WTC11 (cell line): ENCODE measurements around the gene NUAK1. TPM values are rescaled to one million over a fixed set of nuclear protein-coding genes. Genes with fewer than 3 reads are reported as not detected.

ENCODE experiments used
- ATAC-seq: fragments of 200-7000 bp; cut with Tn5 transposase; 2 replicates; pipeline ENCODE4 v1.10.0; 2021; ENCODE audit warnings: mild to moderate bottlenecking, moderate library complexity
- CTCF ChIA-PET: fragments of 300-600 bp; sonication (Branson Sonifier 250); formaldehyde crosslinking; loops from one replicate; lab custom pipeline; 2021; ENCODE audit warnings: antibody characterized with exemption; lab: Charles Lee
- POLR2A ChIA-PET: fragments of 350-600 bp; sonication (Branson Sonifier 250); formaldehyde crosslinking; loops from one replicate; lab custom pipeline; 2021; ENCODE audit warnings: antibody characterized with exemption; lab: Charles Lee
- DNase-seq: peaks from one replicate; pipeline ENCODE4 v3.0.0; 2021; ENCODE audit warnings: low spot score
- H3K27ac Mint-ChIP-seq: 2 replicates; pipeline ENCODE4 v1.8.0; 2021; ENCODE audit warnings: mixed read lengths
- H3K27me3 Mint-ChIP-seq: 2 replicates; pipeline ENCODE4 v1.8.0; 2021; ENCODE audit warnings: low read depth, mild to moderate bottlenecking, moderate library complexity, mixed read lengths
- H3K36me3 Mint-ChIP-seq: 2 replicates; pipeline ENCODE4 v1.8.0; 2021; ENCODE audit warnings: mixed read lengths
- H3K4me1 Mint-ChIP-seq: 2 replicates; pipeline ENCODE4 v1.8.0; 2022; ENCODE audit warnings: mixed read lengths
- H3K4me3 Mint-ChIP-seq: 2 replicates; pipeline ENCODE4 v1.8.0; 2021; ENCODE audit warnings: mild to moderate bottlenecking, moderate library complexity, mixed read lengths
- H3K9me3 Mint-ChIP-seq: 2 replicates; pipeline ENCODE4 v1.8.0; 2021; ENCODE audit warnings: mixed read lengths
- ATF3 ChIP-seq: sonication (generic); formaldehyde crosslinking; conservative IDR thresholded peaks from 2 replicates; pipeline ENCODE4 v1.8.1; 2022; ENCODE audit warnings: mild to moderate bottlenecking, missing genetic modification reagents
- CREM ChIP-seq: sonication (generic); formaldehyde crosslinking; IDR thresholded peaks from 2 replicates; pipeline ENCODE4 v1.8.1; 2022; ENCODE audit warnings: mild to moderate bottlenecking, missing genetic modification reagents, moderate library complexity
- ESRRA ChIP-seq: sonication (generic); formaldehyde crosslinking; IDR thresholded peaks from 2 replicates; pipeline ENCODE4 v1.8.1; 2022; ENCODE audit warnings: mild to moderate bottlenecking, missing genetic modification reagents, borderline replicate concordance
- FOXK1 ChIP-seq: sonication (generic); formaldehyde crosslinking; IDR thresholded peaks from 2 replicates; pipeline ENCODE4 v1.8.0; 2022; ENCODE audit warnings: mild to moderate bottlenecking, moderate library complexity, missing genetic modification reagents
- FOXP1 ChIP-seq: sonication (generic); formaldehyde crosslinking; IDR thresholded peaks from 2 replicates; pipeline ENCODE4 v1.8.0; 2022; ENCODE audit warnings: missing genetic modification reagents, mild to moderate bottlenecking, moderate library complexity, borderline replicate concordance
- GRHL2 ChIP-seq: fragments of 250-450 bp; sonication (Bioruptor Pico); IDR thresholded peaks from 2 replicates; pipeline ENCODE4 v1.8.0; 2022; ENCODE audit warnings: mild to moderate bottlenecking, moderate library complexity; ENCODE audit not compliant: insufficient replicate concordance, severe bottlenecking
- IRF2 ChIP-seq: sonication (generic); formaldehyde crosslinking; IDR thresholded peaks from 2 replicates; pipeline ENCODE4 v1.8.0; 2022; ENCODE audit warnings: low read depth, missing genetic modification reagents, borderline replicate concordance
- NFATC4 ChIP-seq: fragments of 250-450 bp; sonication (Bioruptor Pico); IDR thresholded peaks from 2 replicates; pipeline ENCODE4 v1.9.0; 2021; ENCODE audit warnings: mild to moderate bottlenecking
- NFYB ChIP-seq: sonication (generic); formaldehyde crosslinking; conservative IDR thresholded peaks from 2 replicates; pipeline ENCODE4 v1.8.0; 2022; ENCODE audit warnings: low read depth, missing genetic modification reagents
- TCF7 ChIP-seq: sonication (generic); formaldehyde crosslinking; IDR thresholded peaks from 2 replicates; pipeline ENCODE4 v1.8.0; 2022; ENCODE audit warnings: mild to moderate bottlenecking, low read depth, missing genetic modification reagents, moderate library complexity
- ZNF121 ChIP-seq: sonication (generic); formaldehyde crosslinking; IDR thresholded peaks from 2 replicates; pipeline ENCODE4 v1.8.0; 2023; ENCODE audit warnings: missing genetic modification reagents
- total RNA-seq: library from RNA; stranded (reverse); gene quantifications from 3 replicates; pipeline ENCODE4 v1.2.3, GENCODE V29; 2021
- TF ChIP-seq, protein P1 (sequence below): sonication (generic); formaldehyde crosslinking; IDR thresholded peaks from 2 replicates; pipeline ENCODE4 v1.8.1; 2023; ENCODE audit warnings: mild to moderate bottlenecking, missing genetic modification reagents
- TF ChIP-seq, protein P2 (sequence below): sonication (generic); formaldehyde crosslinking; IDR thresholded peaks from 2 replicates; pipeline ENCODE4 v1.8.0; 2022; ENCODE audit warnings: mild to moderate bottlenecking, missing genetic modification reagents
- TF ChIP-seq, protein P3 (sequence below): fragments of 200-600 bp; IDR thresholded peaks from 2 replicates; pipeline ENCODE4 v1.8.0; 2022; ENCODE audit warnings: antibody characterized with exemption
- TF ChIP-seq, protein P4 (sequence below): fragments of 250-450 bp; sonication (Bioruptor Pico); IDR thresholded peaks from 2 replicates; pipeline ENCODE4 v2.1.2; 2022; ENCODE audit warnings: mild to moderate bottlenecking, moderate library complexity
- TF ChIP-seq, protein P5 (sequence below): sonication (generic); formaldehyde crosslinking; conservative IDR thresholded peaks from 2 replicates; pipeline ENCODE4 v1.8.1; 2023; ENCODE audit warnings: mild to moderate bottlenecking, low read depth, missing genetic modification reagents, moderate library complexity
- TF ChIP-seq, protein P6 (sequence below): sonication (generic); formaldehyde crosslinking; IDR thresholded peaks from 2 replicates; pipeline ENCODE4 v1.8.1; 2022; ENCODE audit warnings: mild to moderate bottlenecking, missing genetic modification reagents, moderate library complexity, borderline replicate concordance

The NUAK1 gene
- total RNA-seq, 1 experiment from 2014 or later: 15.9 TPM

DNA sequence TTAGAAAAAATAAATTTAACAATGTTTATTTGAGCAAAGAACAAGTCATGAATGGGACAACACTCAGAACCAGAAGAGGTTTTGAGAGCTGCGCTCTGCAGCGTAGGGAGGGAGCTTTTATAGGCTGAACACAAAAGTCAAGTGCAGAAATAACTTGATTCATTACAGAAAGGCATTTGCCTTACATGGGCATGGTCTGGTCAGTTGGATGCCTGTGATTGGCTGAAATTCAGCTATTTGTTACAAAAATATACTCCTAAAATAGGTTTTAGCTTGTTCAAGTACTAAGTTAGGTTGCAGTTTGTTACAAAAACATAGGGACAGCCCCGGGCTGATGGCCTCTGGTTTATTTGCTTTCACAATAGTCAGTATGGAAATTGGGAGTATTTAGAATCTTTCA lies 118.0 kb downstream of the NUAK1 start (continued):
- TF ChIP-seq CREM (CRISPR knock-in tag) (no peak), FOXK1 (CRISPR knock-in tag) (no peak), FOXP1 (CRISPR knock-in tag) (no peak), IRF2 (CRISPR knock-in tag) (no peak)
- TF ChIP-seq, protein P1, sequence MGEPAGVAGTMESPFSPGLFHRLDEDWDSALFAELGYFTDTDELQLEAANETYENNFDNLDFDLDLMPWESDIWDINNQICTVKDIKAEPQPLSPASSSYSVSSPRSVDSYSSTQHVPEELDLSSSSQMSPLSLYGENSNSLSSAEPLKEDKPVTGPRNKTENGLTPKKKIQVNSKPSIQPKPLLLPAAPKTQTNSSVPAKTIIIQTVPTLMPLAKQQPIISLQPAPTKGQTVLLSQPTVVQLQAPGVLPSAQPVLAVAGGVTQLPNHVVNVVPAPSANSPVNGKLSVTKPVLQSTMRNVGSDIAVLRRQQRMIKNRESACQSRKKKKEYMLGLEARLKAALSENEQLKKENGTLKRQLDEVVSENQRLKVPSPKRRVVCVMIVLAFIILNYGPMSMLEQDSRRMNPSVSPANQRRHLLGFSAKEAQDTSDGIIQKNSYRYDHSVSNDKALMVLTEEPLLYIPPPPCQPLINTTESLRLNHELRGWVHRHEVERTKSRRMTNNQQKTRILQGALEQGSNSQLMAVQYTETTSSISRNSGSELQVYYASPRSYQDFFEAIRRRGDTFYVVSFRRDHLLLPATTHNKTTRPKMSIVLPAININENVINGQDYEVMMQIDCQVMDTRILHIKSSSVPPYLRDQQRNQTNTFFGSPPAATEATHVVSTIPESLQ: no peak
- TF ChIP-seq, protein P2, sequence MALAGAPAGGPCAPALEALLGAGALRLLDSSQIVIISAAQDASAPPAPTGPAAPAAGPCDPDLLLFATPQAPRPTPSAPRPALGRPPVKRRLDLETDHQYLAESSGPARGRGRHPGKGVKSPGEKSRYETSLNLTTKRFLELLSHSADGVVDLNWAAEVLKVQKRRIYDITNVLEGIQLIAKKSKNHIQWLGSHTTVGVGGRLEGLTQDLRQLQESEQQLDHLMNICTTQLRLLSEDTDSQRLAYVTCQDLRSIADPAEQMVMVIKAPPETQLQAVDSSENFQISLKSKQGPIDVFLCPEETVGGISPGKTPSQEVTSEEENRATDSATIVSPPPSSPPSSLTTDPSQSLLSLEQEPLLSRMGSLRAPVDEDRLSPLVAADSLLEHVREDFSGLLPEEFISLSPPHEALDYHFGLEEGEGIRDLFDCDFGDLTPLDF (CRISPR knock-in tag): no peak
- TF ChIP-seq, all 79 proteins: peak for 0

DNA sequence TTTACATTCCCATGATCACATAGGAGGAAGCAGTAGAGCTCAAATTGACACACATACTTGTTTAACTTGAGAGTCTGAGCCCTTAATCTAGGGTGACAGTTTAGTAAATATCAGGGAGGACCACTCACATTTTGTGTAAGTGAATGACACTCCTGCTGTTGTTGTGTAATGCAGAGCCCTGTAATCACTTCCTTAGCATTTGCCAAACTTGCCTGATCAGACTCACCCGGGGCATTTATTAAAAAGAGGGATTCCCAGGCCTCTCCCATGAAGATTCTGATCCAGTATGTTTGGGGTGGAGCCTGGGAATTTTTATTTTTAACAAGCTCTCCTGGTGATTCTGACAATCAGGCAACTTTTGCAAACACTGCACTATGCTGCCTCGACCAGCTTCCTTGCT lies 119.6 kb downstream of the NUAK1 start:
- DNase-seq (no peak), ATAC-seq (no peak)
- Mint-ChIP-seq H3K27me3 (peaks cover 6% of the 10 kb centered on the region), H3K9me3 (peaks cover 60% of the 10 kb centered on the region), H3K36me3 (peaks cover 36% of the 10 kb centered on the region), H3K4me3 (no peak overlapping the region), H3K27ac (no peak overlapping the region), H3K4me1 (peaks cover 3% of the 10 kb centered on the region)
- POLR2A ChIA-PET: no interaction called here
- TF ChIP-seq NFYB (no peak), TCF7 (CRISPR knock-in tag) (no peak), NFATC4 (CRISPR knock-in tag) (no peak), ATF3 (CRISPR knock-in tag) (no peak), ZNF121 (CRISPR knock-in tag) (no peak), IRF2 (CRISPR knock-in tag) (no peak), ESRRA (no peak), GRHL2 (CRISPR knock-in tag) (no peak)
- TF ChIP-seq, protein P3, sequence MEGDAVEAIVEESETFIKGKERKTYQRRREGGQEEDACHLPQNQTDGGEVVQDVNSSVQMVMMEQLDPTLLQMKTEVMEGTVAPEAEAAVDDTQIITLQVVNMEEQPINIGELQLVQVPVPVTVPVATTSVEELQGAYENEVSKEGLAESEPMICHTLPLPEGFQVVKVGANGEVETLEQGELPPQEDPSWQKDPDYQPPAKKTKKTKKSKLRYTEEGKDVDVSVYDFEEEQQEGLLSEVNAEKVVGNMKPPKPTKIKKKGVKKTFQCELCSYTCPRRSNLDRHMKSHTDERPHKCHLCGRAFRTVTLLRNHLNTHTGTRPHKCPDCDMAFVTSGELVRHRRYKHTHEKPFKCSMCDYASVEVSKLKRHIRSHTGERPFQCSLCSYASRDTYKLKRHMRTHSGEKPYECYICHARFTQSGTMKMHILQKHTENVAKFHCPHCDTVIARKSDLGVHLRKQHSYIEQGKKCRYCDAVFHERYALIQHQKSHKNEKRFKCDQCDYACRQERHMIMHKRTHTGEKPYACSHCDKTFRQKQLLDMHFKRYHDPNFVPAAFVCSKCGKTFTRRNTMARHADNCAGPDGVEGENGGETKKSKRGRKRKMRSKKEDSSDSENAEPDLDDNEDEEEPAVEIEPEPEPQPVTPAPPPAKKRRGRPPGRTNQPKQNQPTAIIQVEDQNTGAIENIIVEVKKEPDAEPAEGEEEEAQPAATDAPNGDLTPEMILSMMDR: no peak
- TF ChIP-seq, protein P4, sequence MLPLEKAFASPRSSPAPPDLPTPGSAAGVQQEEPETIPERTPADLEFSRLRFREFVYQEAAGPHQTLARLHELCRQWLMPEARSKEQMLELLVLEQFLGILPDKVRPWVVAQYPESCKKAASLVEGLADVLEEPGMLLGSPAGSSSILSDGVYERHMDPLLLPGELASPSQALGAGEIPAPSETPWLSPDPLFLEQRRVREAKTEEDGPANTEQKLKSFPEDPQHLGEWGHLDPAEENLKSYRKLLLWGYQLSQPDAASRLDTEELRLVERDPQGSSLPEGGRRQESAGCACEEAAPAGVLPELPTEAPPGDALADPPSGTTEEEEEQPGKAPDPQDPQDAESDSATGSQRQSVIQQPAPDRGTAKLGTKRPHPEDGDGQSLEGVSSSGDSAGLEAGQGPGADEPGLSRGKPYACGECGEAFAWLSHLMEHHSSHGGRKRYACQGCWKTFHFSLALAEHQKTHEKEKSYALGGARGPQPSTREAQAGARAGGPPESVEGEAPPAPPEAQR (CRISPR knock-in tag): no peak
- TF ChIP-seq, protein P5, sequence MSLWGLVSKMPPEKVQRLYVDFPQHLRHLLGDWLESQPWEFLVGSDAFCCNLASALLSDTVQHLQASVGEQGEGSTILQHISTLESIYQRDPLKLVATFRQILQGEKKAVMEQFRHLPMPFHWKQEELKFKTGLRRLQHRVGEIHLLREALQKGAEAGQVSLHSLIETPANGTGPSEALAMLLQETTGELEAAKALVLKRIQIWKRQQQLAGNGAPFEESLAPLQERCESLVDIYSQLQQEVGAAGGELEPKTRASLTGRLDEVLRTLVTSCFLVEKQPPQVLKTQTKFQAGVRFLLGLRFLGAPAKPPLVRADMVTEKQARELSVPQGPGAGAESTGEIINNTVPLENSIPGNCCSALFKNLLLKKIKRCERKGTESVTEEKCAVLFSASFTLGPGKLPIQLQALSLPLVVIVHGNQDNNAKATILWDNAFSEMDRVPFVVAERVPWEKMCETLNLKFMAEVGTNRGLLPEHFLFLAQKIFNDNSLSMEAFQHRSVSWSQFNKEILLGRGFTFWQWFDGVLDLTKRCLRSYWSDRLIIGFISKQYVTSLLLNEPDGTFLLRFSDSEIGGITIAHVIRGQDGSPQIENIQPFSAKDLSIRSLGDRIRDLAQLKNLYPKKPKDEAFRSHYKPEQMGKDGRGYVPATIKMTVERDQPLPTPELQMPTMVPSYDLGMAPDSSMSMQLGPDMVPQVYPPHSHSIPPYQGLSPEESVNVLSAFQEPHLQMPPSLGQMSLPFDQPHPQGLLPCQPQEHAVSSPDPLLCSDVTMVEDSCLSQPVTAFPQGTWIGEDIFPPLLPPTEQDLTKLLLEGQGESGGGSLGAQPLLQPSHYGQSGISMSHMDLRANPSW (CRISPR knock-in tag): no peak
- TF ChIP-seq, protein P6, sequence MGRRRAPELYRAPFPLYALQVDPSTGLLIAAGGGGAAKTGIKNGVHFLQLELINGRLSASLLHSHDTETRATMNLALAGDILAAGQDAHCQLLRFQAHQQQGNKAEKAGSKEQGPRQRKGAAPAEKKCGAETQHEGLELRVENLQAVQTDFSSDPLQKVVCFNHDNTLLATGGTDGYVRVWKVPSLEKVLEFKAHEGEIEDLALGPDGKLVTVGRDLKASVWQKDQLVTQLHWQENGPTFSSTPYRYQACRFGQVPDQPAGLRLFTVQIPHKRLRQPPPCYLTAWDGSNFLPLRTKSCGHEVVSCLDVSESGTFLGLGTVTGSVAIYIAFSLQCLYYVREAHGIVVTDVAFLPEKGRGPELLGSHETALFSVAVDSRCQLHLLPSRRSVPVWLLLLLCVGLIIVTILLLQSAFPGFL (CRISPR knock-in tag): no peak
- CTCF ChIA-PET: no interaction called here
